ENCODE measurements around the gene SPTLC2.

SPTLC2 gene

GRCh38 chr14:77482422-77482821, 134.0 kb downstream of the SPTLC2 start:
- Histone ChIP-seq H3K4me1 (ENCODE audit: control insufficient read depth in 2 of 2, insufficient read depth in 1 of 2, low read depth in 1 of 2, low read length in 2 of 2) (peaks cover 0 to 4% of the 10 kb centered on the region in 2 donors), H2AFZ (ENCODE audit: low read length) (no peak overlapping the region), H3K4me2 (ENCODE audit: insufficient read depth, low read length, poor library complexity, severe bottlenecking) (no peak overlapping the region), H2BK5ac (ENCODE audit: low read length) (no peak overlapping the region), H2BK12ac (ENCODE audit: low read length) (no peak overlapping the region), H2AK5ac (ENCODE audit: low read depth, low read length) (no peak overlapping the region), H3K18ac (ENCODE audit: low read length) (peak overlapping the region; percentile 76), H2BK120ac (ENCODE audit: low read depth, low read length) (no peak overlapping the region), H3K23ac (ENCODE audit: low read depth, low read length, poor library complexity) (peak overlapping the region; percentile 10), H2BK15ac (ENCODE audit: low read length) (no peak overlapping the region), H3K27ac (replicated peaks; ENCODE audit: low read length) (no peak overlapping the region), H4K8ac (ENCODE audit: low read depth, low read length) (no peak overlapping the region), H3K79me1 (ENCODE audit: low read depth, low read length) (peaks cover 2% of the 10 kb centered on the region), H4K91ac (ENCODE audit: low read depth, low read length, poor library complexity) (no peak overlapping the region), H3K4me3 (ENCODE audit: low read length in 2 of 2) (no peak overlapping the region), H3K4ac (ENCODE audit: low read length) (no peak overlapping the region), H3K9ac (ENCODE audit: low read depth, low read length, poor library complexity) (no peak overlapping the region), H3K36me3 (replicated peaks in 1 of 2; ENCODE audit: control insufficient read depth in 2 of 2, insufficient read depth in 2 of 2, low read length in 2 of 2) (no peaks in the 10 kb centered on the region), H3K9me3 (replicated peaks in 1 of 2; ENCODE audit: control insufficient read depth in 2 of 2, insufficient read depth in 1 of 2, low read depth in 1 of 2, low read length in 2 of 2) (no peaks in the 10 kb centered on the region), H3K14ac (ENCODE audit: low read length) (no peak overlapping the region), H3K27me3 (ENCODE audit: control insufficient read depth in 3 of 3, insufficient read depth in 3 of 3, low read depth in 1 of 3, low read length in 3 of 3) (peaks cover 0 to 13% (median 0%) of the 10 kb centered on the region in 3 experiments)
- DNase-seq (ENCODE audit: low spot score), result no peak
- WGBS, 2 donors (ENCODE audit: extremely low coverage in 2 of 2, insufficient read length in 2 of 2, insufficient replicate concordance in 1 of 2), result no CpG with 5 or more reads among the region's 8 CpGs

GRCh38 chr14:77478796-77479195, 137.6 kb downstream of the SPTLC2 start:
- Histone ChIP-seq H2BK12ac (ENCODE audit: low read length) (no peak overlapping the region), H4K91ac (ENCODE audit: low read depth, low read length, poor library complexity) (no peak overlapping the region), H2BK15ac (ENCODE audit: low read length) (no peak overlapping the region), H2BK120ac (ENCODE audit: low read depth, low read length) (no peak overlapping the region), H3K4me1 (ENCODE audit: control insufficient read depth in 2 of 2, insufficient read depth in 1 of 2, low read depth in 1 of 2, low read length in 2 of 2) (peaks cover 0 to 4% of the 10 kb centered on the region in 2 donors), H3K9me3 (replicated peaks in 1 of 2; ENCODE audit: control insufficient read depth in 2 of 2, insufficient read depth in 1 of 2, low read depth in 1 of 2, low read length in 2 of 2) (no peaks in the 10 kb centered on the region), H3K27ac (replicated peaks; ENCODE audit: low read length) (no peak overlapping the region), H3K4ac (ENCODE audit: low read length) (no peak overlapping the region), H4K8ac (ENCODE audit: low read depth, low read length) (no peak overlapping the region), H3K18ac (ENCODE audit: low read length) (no peak overlapping the region), H2AK5ac (ENCODE audit: low read depth, low read length) (no peak overlapping the region), H3K23ac (ENCODE audit: low read depth, low read length, poor library complexity) (no peak overlapping the region), H3K36me3 (replicated peaks in 1 of 2; ENCODE audit: control insufficient read depth in 2 of 2, insufficient read depth in 2 of 2, low read length in 2 of 2) (no peaks in the 10 kb centered on the region), H2BK5ac (ENCODE audit: low read length) (no peak overlapping the region), H3K79me1 (ENCODE audit: low read depth, low read length) (no peaks in the 10 kb centered on the region), H2AFZ (ENCODE audit: low read length) (no peak overlapping the region), H3K9ac (ENCODE audit: low read depth, low read length, poor library complexity) (no peak overlapping the region), H3K4me2 (ENCODE audit: insufficient read depth, low read length, poor library complexity, severe bottlenecking) (no peak overlapping the region), H3K14ac (ENCODE audit: low read length) (no peak overlapping the region), H3K4me3 (ENCODE audit: low read length in 2 of 2) (no peak overlapping the region), H3K27me3 (ENCODE audit: control insufficient read depth in 3 of 3, insufficient read depth in 3 of 3, low read depth in 1 of 3, low read length in 3 of 3) (peaks cover 0 to 31% (median 0%) of the 10 kb centered on the region in 3 experiments)
- DNase-seq (ENCODE audit: low spot score), result no peak
- WGBS, 2 donors (ENCODE audit: extremely low coverage in 2 of 2, insufficient read length in 2 of 2, insufficient replicate concordance in 1 of 2), result no CpG with 5 or more reads among the region's 1 CpG

- peaks cover 0 to 34% (median 0%) of the 10 kb centered on the region in 3 experiments for H3K27me3 ChIP-seq (ENCODE audit: control insufficient read depth in 3 of 3, insufficient read depth in 3 of 3, low read depth in 1 of 3, low read length in 3 of 3)
Measured at GRCh38 chr14:77478029-77478428, 138.4 kb downstream of the SPTLC2 start.

GRCh38 chr14:77475432-77476115, 140.9 kb downstream of the SPTLC2 start:
- Histone ChIP-seq H4K8ac (ENCODE audit: low read depth, low read length) (no peak overlapping the region), H3K23ac (ENCODE audit: low read depth, low read length, poor library complexity) (peak overlapping the region; percentile 93), H3K9me3 (replicated peaks in 1 of 2; ENCODE audit: control insufficient read depth in 2 of 2, insufficient read depth in 1 of 2, low read depth in 1 of 2, low read length in 2 of 2) (no peaks in the 10 kb centered on the region), H2BK15ac (ENCODE audit: low read length) (peak overlapping the region; percentile 58), H2AK5ac (ENCODE audit: low read depth, low read length) (peak overlapping the region; percentile 37), H3K4me3 (ENCODE audit: low read length in 2 of 2) (no peak overlapping the region), H2BK120ac (ENCODE audit: low read depth, low read length) (no peak overlapping the region), H3K27ac (replicated peaks; ENCODE audit: low read length) (no peak overlapping the region), H3K27me3 (ENCODE audit: control insufficient read depth in 3 of 3, insufficient read depth in 3 of 3, low read depth in 1 of 3, low read length in 3 of 3) (peaks cover 0 to 37% (median 0%) of the 10 kb centered on the region in 3 experiments), H4K91ac (ENCODE audit: low read depth, low read length, poor library complexity) (no peak overlapping the region), H2AFZ (ENCODE audit: low read length) (no peak overlapping the region), H3K4me1 (ENCODE audit: control insufficient read depth in 2 of 2, insufficient read depth in 1 of 2, low read depth in 1 of 2, low read length in 2 of 2) (peaks cover 0 to 4% of the 10 kb centered on the region in 2 donors), H3K9ac (ENCODE audit: low read depth, low read length, poor library complexity) (peak overlapping the region; percentile 44), H3K79me1 (ENCODE audit: low read depth, low read length) (no peaks in the 10 kb centered on the region), H3K14ac (ENCODE audit: low read length) (peak overlapping the region; percentile 82), H2BK12ac (ENCODE audit: low read length) (peak overlapping the region; percentile 73), H3K18ac (ENCODE audit: low read length) (peak overlapping the region; percentile 27), H3K4me2 (ENCODE audit: insufficient read depth, low read length, poor library complexity, severe bottlenecking) (no peak overlapping the region), H2BK5ac (ENCODE audit: low read length) (peak overlapping the region; percentile 5), H3K36me3 (replicated peaks in 1 of 2; ENCODE audit: control insufficient read depth in 2 of 2, insufficient read depth in 2 of 2, low read length in 2 of 2) (no peaks in the 10 kb centered on the region), H3K4ac (ENCODE audit: low read length) (peak overlapping the region; percentile 66)
- no CpG with 5 or more reads among the region's 35 CpGs for WGBS, 2 donors (ENCODE audit: extremely low coverage in 2 of 2, insufficient read length in 2 of 2, insufficient replicate concordance in 1 of 2)
- no peak for DNase-seq (ENCODE audit: low spot score)

More at GRCh38 chr14:77478029-77478428, 138.4 kb downstream of the SPTLC2 start:
- Histone ChIP-seq H4K8ac (ENCODE audit: low read depth, low read length) (no peak overlapping the region), H3K9ac (ENCODE audit: low read depth, low read length, poor library complexity) (peak overlapping the region; percentile 63), H2BK120ac (ENCODE audit: low read depth, low read length) (no peak overlapping the region), H3K4me2 (ENCODE audit: insufficient read depth, low read length, poor library complexity, severe bottlenecking) (no peak overlapping the region), H3K4me3 (ENCODE audit: low read length in 2 of 2) (no peak overlapping the region), H2BK12ac (ENCODE audit: low read length) (no peak overlapping the region), H3K4me1 (ENCODE audit: control insufficient read depth in 2 of 2, insufficient read depth in 1 of 2, low read depth in 1 of 2, low read length in 2 of 2) (peaks cover 0 to 4% of the 10 kb centered on the region in 2 donors), H3K23ac (ENCODE audit: low read depth, low read length, poor library complexity) (peak overlapping the region; percentile 47), H3K27ac (replicated peaks; ENCODE audit: low read length) (no peak overlapping the region), H3K36me3 (replicated peaks in 1 of 2; ENCODE audit: control insufficient read depth in 2 of 2, insufficient read depth in 2 of 2, low read length in 2 of 2) (no peaks in the 10 kb centered on the region), H2AFZ (ENCODE audit: low read length) (no peak overlapping the region), H3K4ac (ENCODE audit: low read length) (no peak overlapping the region), H3K79me1 (ENCODE audit: low read depth, low read length) (no peaks in the 10 kb centered on the region), H3K18ac (ENCODE audit: low read length) (peak overlapping the region; percentile 27), H3K14ac (ENCODE audit: low read length) (peak overlapping the region; percentile 75), H3K9me3 (replicated peaks in 1 of 2; ENCODE audit: control insufficient read depth in 2 of 2, insufficient read depth in 1 of 2, low read depth in 1 of 2, low read length in 2 of 2) (no peaks in the 10 kb centered on the region), H2BK15ac (ENCODE audit: low read length) (no peak overlapping the region), H2BK5ac (ENCODE audit: low read length) (no peak overlapping the region), H4K91ac (ENCODE audit: low read depth, low read length, poor library complexity) (no peak overlapping the region), H2AK5ac (ENCODE audit: low read depth, low read length) (peak overlapping the region; percentile 26)
- whole genome bisulfite sequencing, 2 donors (ENCODE audit: extremely low coverage in 2 of 2, insufficient read length in 2 of 2, insufficient replicate concordance in 1 of 2), result no CpG with 5 or more reads among the region's 5 CpGs
- no peak for DNase-seq (ENCODE audit: low spot score)

All from neuronal stem cell (in vitro differentiated cells).